ENCODE measurements around the gene FAT1. TPM values are rescaled to one million over a fixed set of nuclear protein-coding genes. Genes with fewer than 3 reads are reported as not detected.

Gene FAT1
- total RNA-seq, 2 experiments from 2014 or later, result 0.02 to 0.05 TPM

DNA sequence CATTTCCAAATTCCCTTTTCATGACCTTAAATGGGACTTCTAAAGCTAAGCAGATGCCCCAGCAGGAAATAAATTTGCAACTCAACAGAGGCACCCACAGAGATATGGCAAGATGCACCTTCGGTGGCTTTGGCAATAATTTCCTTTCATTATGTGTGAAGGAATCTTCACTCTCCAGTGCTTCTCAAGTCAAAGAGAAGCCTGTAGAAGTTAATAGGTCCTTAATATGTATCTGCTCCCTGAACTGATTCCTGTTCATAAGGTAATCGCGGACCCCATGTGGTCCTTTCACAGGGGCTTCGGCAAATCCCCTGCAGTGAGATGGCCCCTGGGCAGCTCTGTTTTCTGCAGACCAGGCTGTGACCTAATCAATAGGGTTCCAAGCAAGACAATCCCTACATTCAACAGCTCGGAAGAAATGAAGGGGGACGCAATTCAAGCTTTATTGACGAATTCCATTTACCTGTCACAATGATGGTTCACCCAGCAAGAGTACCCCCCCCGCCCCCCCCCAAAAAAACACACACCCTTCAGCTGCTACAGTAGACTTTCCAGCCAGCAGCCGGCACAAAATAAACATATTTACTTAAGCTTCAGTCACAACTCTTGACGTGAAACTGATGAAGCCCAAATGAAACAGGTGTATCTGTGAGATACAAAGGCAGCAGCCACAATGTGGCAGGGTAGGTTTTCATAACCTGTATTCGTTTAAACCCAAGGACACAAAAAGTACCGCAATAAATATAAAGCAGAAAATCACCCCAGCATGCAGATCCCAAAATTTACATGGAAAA is 35.3 kb downstream of the FAT1 start:
- H3K27me3 Mint-ChIP-seq, result no peaks in the 10 kb centered on the region
- H3K4me3 Mint-ChIP-seq, result no peak overlapping the region
- ChIA-PET CTCF (no interaction called here), POLR2A (no interaction called here)
- H3K9me3 Mint-ChIP-seq (ENCODE audit: low read depth), result peaks cover 3% of the 10 kb centered on the region
- DNase-seq (no peak), ATAC-seq (no peak)
- no peaks in the 10 kb centered on the region for H3K36me3 Mint-ChIP-seq (ENCODE audit: low read depth)
- no peaks in the 10 kb centered on the region for H3K4me1 Mint-ChIP-seq
- intact Hi-C loops (cut with DNase I, micrococcal nuclease), result no loop called here
- H3K27ac Mint-ChIP-seq, result no peak overlapping the region

DNA sequence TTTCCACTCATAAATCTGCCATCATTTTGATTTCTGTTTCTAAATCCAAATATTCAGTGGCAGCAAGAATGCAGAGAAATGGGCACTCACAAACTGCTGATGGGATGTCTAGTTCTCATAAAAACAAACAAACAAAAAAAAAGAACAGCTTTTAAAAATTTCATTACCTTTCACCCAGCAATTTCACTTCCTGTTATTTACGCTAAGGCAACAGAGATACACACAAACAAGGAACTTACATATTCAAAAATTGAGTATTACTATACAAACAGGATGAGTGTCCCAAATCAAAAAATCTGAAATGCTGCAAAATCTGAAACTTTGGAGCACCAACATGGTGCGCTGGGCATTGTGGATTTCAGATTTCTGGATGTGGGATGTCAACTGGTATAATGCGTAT is 36.4 kb downstream of the FAT1 start:
- no peak for ATAC-seq
- POLR2A ChIA-PET, result no interaction called here
- DNase-seq, result no peak
- intact Hi-C loops (cut with DNase I, micrococcal nuclease), result no loop called here
- Mint-ChIP-seq H3K4me1 (no peaks in the 10 kb centered on the region), H3K27ac (no peak overlapping the region), H3K36me3 (ENCODE audit: low read depth) (no peaks in the 10 kb centered on the region), H3K9me3 (ENCODE audit: low read depth) (peaks cover 3% of the 10 kb centered on the region), H3K27me3 (no peaks in the 10 kb centered on the region), H3K4me3 (no peak overlapping the region)
- CTCF ChIA-PET, result no interaction called here

DNA sequence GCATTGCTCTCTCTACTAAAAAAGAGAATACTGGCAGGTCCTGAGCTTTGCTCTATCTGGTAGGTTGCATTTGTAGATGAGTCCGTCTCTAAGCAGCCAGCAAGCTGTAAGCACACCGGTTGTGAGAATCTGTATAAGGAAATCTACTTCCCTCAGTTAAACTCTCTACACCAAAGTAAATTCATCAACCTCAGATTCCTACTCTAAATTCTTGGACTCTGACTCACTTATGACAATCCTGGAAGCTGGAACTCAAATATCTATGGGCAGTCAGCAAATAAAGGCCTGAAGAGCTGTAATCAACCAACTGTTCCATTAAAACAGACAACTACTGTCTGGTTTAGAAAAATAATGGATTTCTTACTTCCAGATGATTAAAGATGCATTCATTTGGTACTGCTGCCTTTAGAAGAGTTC is 37.9 kb downstream of the FAT1 start:
- DNase-seq, result no peak
- no peak overlapping the region for H3K27ac Mint-ChIP-seq
- no peaks in the 10 kb centered on the region for H3K36me3 Mint-ChIP-seq (ENCODE audit: low read depth)
- no peak overlapping the region for H3K4me3 Mint-ChIP-seq
- no peaks in the 10 kb centered on the region for H3K27me3 Mint-ChIP-seq
- peaks cover 3% of the 10 kb centered on the region for H3K9me3 Mint-ChIP-seq (ENCODE audit: low read depth)
- H3K4me1 Mint-ChIP-seq, result no peaks in the 10 kb centered on the region
- ChIA-PET POLR2A (no interaction called here), CTCF (no interaction called here)
- ATAC-seq, result no peak
- intact Hi-C loops (cut with DNase I, micrococcal nuclease), result no loop called here

DNA sequence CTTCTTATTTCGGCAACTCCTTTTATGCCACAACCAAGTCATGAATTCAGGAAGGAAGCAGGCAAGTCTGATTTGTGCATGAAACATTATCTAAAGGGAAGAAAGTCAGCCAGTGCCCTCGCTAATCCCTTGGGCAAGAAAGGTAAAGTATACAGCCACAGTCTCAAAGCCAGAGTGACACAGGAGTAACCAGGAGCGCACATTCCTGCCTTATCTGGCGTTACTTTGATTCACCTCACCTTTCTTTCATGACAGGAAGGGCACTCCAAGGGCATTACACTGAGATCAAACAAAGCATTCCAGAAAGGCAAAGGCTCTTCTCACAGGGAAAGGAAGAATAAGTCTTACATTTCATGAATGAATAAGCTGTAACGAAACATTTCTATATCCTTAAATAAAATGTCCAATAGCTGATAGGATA is 38.8 kb downstream of the FAT1 start:
- H3K9me3 Mint-ChIP-seq (ENCODE audit: low read depth), result peaks cover 3% of the 10 kb centered on the region
- no peak for ATAC-seq
- no peaks in the 10 kb centered on the region for H3K4me1 Mint-ChIP-seq
- no peak overlapping the region for H3K4me3 Mint-ChIP-seq
- CTCF ChIA-PET, result no interaction called here
- intact Hi-C loops (cut with DNase I, micrococcal nuclease), result no loop called here
- POLR2A ChIA-PET, result no interaction called here
- H3K27ac Mint-ChIP-seq, result no peak overlapping the region
- no peak for DNase-seq
- H3K27me3 Mint-ChIP-seq, result no peaks in the 10 kb centered on the region
- no peaks in the 10 kb centered on the region for H3K36me3 Mint-ChIP-seq (ENCODE audit: low read depth)

DNA sequence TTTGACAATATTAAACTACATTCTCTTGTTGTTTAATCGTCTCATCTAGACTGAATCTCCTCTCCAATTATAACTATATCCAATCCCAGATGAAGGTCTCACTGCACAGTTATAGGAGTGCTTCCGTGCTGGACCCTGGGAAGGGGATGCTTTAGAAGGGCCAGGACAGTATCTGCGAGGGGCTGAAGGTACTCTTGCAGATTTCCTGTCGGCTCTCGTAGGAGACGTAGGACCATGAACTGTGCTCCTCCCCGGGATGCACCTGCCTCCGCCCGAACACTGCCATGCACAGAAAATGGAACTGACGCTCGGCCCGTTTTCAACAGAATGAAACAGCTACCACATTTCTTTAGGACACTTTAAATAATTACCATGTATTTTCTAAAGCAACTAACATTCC is 39.4 kb downstream of the FAT1 start:
- ChIA-PET POLR2A (no interaction called here), CTCF (no interaction called here)
- H3K4me1 Mint-ChIP-seq, result no peaks in the 10 kb centered on the region
- H3K27ac Mint-ChIP-seq, result no peak overlapping the region
- no peak for DNase-seq
- H3K27me3 Mint-ChIP-seq, result no peaks in the 10 kb centered on the region
- no peaks in the 10 kb centered on the region for H3K36me3 Mint-ChIP-seq (ENCODE audit: low read depth)
- no peak for ATAC-seq
- no peaks in the 10 kb centered on the region for H3K9me3 Mint-ChIP-seq (ENCODE audit: low read depth)
- intact Hi-C loops (cut with DNase I, micrococcal nuclease), result no loop called here
- H3K4me3 Mint-ChIP-seq, result no peak overlapping the region

DNA sequence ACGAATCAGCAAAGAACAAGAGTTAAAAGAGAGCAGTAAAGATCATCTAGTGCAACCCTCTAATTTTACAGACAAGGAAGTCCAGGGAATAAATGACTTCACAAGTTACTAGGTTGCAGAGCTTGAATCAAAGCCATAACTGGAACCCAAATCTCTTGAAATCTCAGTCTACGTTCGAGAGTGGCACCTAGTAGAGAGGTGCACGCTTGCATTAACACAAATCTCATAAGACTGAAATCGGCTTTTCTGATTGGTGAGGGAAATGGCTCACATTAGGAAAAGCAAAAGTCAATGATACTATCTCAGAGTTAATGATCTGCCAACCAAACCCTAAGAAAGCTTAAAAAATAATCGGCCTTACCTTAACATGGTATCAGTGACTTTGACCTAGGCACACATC is 43.0 kb downstream of the FAT1 start:
- ChIA-PET CTCF (no interaction called here), POLR2A (no interaction called here)
- H3K4me3 Mint-ChIP-seq, result no peak overlapping the region
- H3K27me3 Mint-ChIP-seq, result no peaks in the 10 kb centered on the region
- no peak for DNase-seq
- H3K4me1 Mint-ChIP-seq, result no peaks in the 10 kb centered on the region
- no peak for ATAC-seq
- H3K9me3 Mint-ChIP-seq (ENCODE audit: low read depth), result no peaks in the 10 kb centered on the region
- intact Hi-C loops (cut with DNase I, micrococcal nuclease), result no loop called here
- no peak overlapping the region for H3K27ac Mint-ChIP-seq
- H3K36me3 Mint-ChIP-seq (ENCODE audit: low read depth), result no peaks in the 10 kb centered on the region

DNA sequence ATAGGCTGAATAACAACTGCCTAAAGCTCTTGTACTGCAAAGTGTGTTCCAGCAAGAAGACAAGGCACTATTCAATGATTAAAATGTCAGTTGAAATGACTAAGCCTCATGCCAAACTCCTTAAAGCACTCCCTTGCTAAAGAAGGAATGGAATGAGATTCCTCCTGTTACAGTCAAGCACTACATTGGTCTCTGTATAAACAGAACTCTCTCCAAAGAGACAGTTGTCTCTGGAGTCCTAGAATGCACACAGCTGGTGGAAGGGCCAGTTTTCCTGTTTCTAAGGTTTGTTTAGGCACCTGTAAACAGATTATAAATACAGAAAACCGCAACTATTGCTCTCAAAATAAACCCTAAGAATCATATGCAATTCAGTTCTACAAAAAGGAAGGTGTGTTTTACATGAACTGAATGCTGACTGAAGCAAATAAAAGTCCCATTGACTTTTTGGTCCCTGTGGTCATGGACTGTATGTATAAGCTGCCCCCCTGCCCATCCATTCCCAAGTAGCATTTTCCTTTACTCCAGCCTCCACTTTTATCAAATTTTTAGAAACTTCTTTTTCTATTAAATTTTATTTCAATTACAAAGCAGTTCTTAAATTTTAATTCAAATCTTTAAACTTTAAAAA is 47.0 kb downstream of the FAT1 start:
- Mint-ChIP-seq H3K27me3 (no peaks in the 10 kb centered on the region), H3K9me3 (ENCODE audit: low read depth) (no peaks in the 10 kb centered on the region), H3K36me3 (ENCODE audit: low read depth) (no peaks in the 10 kb centered on the region), H3K27ac (no peak overlapping the region), H3K4me1 (no peaks in the 10 kb centered on the region), H3K4me3 (no peak overlapping the region)
- intact Hi-C loops (cut with DNase I, micrococcal nuclease), result no loop called here
- ChIA-PET CTCF (no interaction called here), POLR2A (no interaction called here)
- no peak for DNase-seq
- ATAC-seq, result no peak

DNA sequence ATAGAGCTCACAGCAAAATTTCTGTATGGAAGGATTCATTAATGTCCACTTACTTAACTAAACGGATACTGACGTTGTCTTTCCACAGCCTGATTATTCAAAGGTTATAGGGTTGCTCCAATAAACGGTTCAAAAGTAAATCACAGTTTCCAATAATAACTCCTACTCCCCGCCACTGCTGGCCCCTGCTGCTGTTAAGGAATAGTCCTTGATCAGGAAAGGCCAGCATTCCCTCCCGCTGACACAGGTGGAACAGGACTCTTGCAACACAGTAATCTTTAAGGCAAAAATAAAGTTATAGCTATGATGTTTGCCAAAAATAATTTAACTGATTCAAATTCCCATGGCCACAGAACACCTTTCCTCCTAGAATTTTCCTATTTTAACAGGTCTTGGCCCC is 53.9 kb downstream of the FAT1 start:
- H3K27ac Mint-ChIP-seq, result no peak overlapping the region
- intact Hi-C loops (cut with DNase I, micrococcal nuclease), result no loop called here
- ChIA-PET CTCF (no interaction called here), POLR2A (no interaction called here)
- no peaks in the 10 kb centered on the region for H3K36me3 Mint-ChIP-seq (ENCODE audit: low read depth)
- H3K4me1 Mint-ChIP-seq, result no peaks in the 10 kb centered on the region
- H3K4me3 Mint-ChIP-seq, result no peak overlapping the region
- peaks cover 2% of the 10 kb centered on the region for H3K27me3 Mint-ChIP-seq
- no peak for ATAC-seq
- no peak for DNase-seq
- no peaks in the 10 kb centered on the region for H3K9me3 Mint-ChIP-seq (ENCODE audit: low read depth)

DNA sequence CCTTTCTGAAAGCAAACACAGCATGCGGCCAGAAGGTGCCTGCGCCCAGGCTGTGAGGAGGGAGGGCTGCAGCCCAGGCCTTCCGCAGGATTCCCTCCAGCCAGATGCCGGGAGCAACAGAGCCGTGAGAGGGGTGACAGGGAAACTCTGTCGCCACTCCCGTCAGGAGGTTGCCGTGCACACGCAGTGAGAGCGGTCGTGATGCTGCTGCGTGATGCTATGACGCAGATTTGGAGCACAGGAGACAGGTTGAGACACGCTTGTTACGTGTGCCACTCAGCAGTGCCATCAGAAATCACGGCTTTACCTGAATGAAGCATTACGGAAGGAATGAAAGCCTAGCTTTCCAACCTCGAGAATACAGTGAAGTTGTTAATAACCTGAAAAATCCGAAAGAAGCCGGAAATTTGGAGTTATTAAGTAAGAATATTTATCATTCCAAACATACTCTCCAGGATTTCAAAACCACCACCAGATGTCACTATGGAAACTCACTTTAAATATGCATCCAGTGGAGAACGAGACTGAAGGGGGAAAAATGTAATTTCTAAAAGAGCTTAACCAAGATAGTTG is 54.4 kb downstream of the FAT1 start:
- Mint-ChIP-seq H3K36me3 (ENCODE audit: low read depth) (no peaks in the 10 kb centered on the region), H3K27ac (no peak overlapping the region), H3K27me3 (peaks cover 2% of the 10 kb centered on the region), H3K4me1 (no peaks in the 10 kb centered on the region), H3K4me3 (no peak overlapping the region), H3K9me3 (ENCODE audit: low read depth) (no peaks in the 10 kb centered on the region)
- ATAC-seq, result no peak
- ChIA-PET CTCF (no interaction called here), POLR2A (no interaction called here)
- no peak for DNase-seq
- intact Hi-C loops (cut with DNase I, micrococcal nuclease), result no loop called here

DNA sequence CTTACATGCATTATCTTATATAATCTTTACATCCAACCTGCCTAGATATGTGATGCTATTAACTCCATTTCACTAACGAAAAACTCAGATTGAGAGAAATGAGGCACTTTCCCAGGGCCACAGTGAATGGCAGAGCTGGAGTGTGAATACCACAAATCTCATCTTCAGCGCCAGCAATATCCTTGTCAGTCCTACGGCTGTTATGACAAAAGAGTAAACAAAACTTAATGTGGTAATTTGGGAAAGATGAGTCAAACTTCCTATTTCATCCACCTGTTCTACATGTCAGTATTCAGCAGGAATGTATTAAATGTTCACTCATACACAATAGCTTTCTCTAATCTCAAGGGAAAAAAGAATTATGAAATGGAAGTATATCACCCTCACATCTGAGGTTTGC is 56.9 kb downstream of the FAT1 start:
- ChIA-PET CTCF (no interaction called here), POLR2A (no interaction called here)
- DNase-seq (no peak), ATAC-seq (no peak)
- H3K9me3 Mint-ChIP-seq (ENCODE audit: low read depth), result no peaks in the 10 kb centered on the region
- no peaks in the 10 kb centered on the region for H3K4me1 Mint-ChIP-seq
- no peaks in the 10 kb centered on the region for H3K36me3 Mint-ChIP-seq (ENCODE audit: low read depth)
- H3K4me3 Mint-ChIP-seq, result no peak overlapping the region
- intact Hi-C loops (cut with DNase I, micrococcal nuclease), result no loop called here
- peaks cover 2% of the 10 kb centered on the region for H3K27me3 Mint-ChIP-seq
- no peak overlapping the region for H3K27ac Mint-ChIP-seq

DNA sequence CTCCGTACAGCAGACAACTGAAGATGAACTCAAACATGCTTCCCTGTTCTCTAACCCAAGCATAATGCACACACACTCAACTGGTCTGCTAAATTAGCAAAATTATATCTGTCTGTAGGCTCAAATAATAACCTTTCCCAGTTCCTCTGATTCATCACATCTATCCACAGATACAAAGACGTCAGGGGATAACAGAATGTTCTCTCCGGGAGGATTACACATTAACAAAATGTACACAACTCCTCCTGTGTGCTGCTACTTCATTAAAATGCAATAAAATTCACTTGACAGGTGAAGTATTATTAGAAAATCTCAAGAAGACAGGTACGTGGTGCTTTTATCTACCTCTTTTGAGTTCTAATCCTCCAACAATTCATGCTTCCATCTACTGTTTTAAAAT is 57.4 kb downstream of the FAT1 start:
- Mint-ChIP-seq H3K27me3 (peaks cover 2% of the 10 kb centered on the region), H3K4me1 (no peaks in the 10 kb centered on the region), H3K4me3 (no peak overlapping the region), H3K36me3 (ENCODE audit: low read depth) (no peaks in the 10 kb centered on the region), H3K9me3 (ENCODE audit: low read depth) (no peaks in the 10 kb centered on the region), H3K27ac (no peak overlapping the region)
- CTCF ChIA-PET, result no interaction called here
- POLR2A ChIA-PET, result no interaction called here
- DNase-seq (no peak), ATAC-seq (no peak)
- intact Hi-C loops (cut with DNase I, micrococcal nuclease), result no loop called here

DNA sequence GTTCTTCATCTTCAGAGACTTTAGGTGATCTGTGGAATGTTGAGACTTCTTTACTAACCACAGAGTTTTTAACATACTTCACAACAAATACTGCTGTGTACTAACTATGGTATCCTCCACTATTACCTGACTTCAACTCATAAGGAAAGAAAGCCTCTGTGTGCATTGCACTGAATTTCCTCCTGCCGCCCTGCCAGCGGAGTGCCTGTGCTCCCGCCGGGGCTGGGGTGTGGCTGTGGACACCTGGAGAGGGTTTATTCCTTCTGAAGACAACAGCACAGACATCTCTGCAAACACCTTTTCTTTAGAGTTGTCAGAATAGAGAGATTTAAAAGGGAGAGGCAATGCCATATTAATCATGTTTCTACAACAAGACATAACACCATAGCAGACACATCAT is 63.3 kb downstream of the FAT1 start:
- POLR2A ChIA-PET, result no interaction called here
- no peaks in the 10 kb centered on the region for H3K36me3 Mint-ChIP-seq (ENCODE audit: low read depth)
- CTCF ChIA-PET, result no interaction called here
- ATAC-seq (no peak), DNase-seq (no peak)
- intact Hi-C loops (cut with DNase I, micrococcal nuclease), result no loop called here
- no peak overlapping the region for H3K4me3 Mint-ChIP-seq
- H3K27ac Mint-ChIP-seq, result no peak overlapping the region
- H3K27me3 Mint-ChIP-seq, result no peaks in the 10 kb centered on the region
- no peaks in the 10 kb centered on the region for H3K9me3 Mint-ChIP-seq (ENCODE audit: low read depth)
- H3K4me1 Mint-ChIP-seq, result no peaks in the 10 kb centered on the region
